NT2/D1 (cell line): ENCODE results near the gene TLE1.

Experiments used
- SUZ12 ChIP-seq: IDR thresholded peaks from 2 replicates; pipeline ENCODE4 v1.6.1; 2011; ENCODE audit not compliant: insufficient read length, insufficient read depth; ENCODE audit errors: extremely low read depth
- YY1 ChIP-seq: IDR thresholded peaks from 2 replicates; pipeline ENCODE4 v1.6.1; 2011; ENCODE audit not compliant: insufficient read length, insufficient read depth
- ZNF274 ChIP-seq: IDR thresholded peaks from 2 replicates; pipeline ENCODE4 v1.6.1; 2011; ENCODE audit warnings: mild to moderate bottlenecking, low read depth, low read length

GRCh38 chr9:81690251-81690851 lies 1.0 kb upstream of the TLE1 start:
- TF ChIP-seq ZNF274 (no peak), SUZ12 (no peak), YY1 (no peak)
